OCI-LY7 (cell line): Measurements from ENCODE around the gene SGMS1. TPM values are rescaled to one million over a fixed set of nuclear protein-coding genes. Genes with fewer than 3 reads are reported as not detected.

Experiments
- BruUV-seq: library from RNA; stranded (reverse); fragments of 400-500 nt; replicated peaks from 2 replicates; lab custom pipeline; 2021; lab: Mats Ljungman, UMichigan
- CTCF ChIA-PET: fragments of 300-600 bp; sonication (Branson Sonifier 250); formaldehyde crosslinking; loops from one replicate; lab custom pipeline; 2022; ENCODE audit warnings: antibody characterized with exemption; ENCODE audit not compliant: unreplicated experiment; lab: Charles Lee
- POLR2A ChIA-PET: fragments of 300-600 bp; sonication (Branson Sonifier 250); formaldehyde crosslinking; loops from one replicate; lab custom pipeline; 2022; ENCODE audit warnings: antibody characterized with exemption; lab: Charles Lee
- DNase-seq: peaks from one replicate; pipeline ENCODE4 v3.0.0-alpha.2; 2015; ENCODE audit warnings: low spot score
- H2AFZ ChIP-seq: fragments of 200-600 bp; sonication (generic), shearing (Covaris generic); 2 replicates; pipeline ENCODE4 v1.6.1; 2014; ENCODE audit warnings: mild to moderate bottlenecking, antibody characterized with exemption, low read length, moderate library complexity
- H3K27ac ChIP-seq: fragments of 200-600 bp; sonication (generic); 2 replicates; pipeline ENCODE4 v1.5.1; 2014; ENCODE audit warnings: mixed run types, low read depth, mild to moderate bottlenecking, moderate library complexity, low read length, inconsistent platforms; ENCODE audit not compliant: poor library complexity, severe bottlenecking
- H3K36me3 ChIP-seq: fragments of 200-600 bp; sonication (generic); 2 replicates; pipeline ENCODE4 v1.6.1; 2014; ENCODE audit warnings: mild to moderate bottlenecking, antibody characterized with exemption, low read length, moderate library complexity, mixed read lengths; ENCODE audit not compliant: insufficient read depth
- H3K4me1 ChIP-seq: fragments of 200-600 bp; sonication (generic); 2 replicates; pipeline ENCODE4 v1.5.1; 2014; ENCODE audit warnings: mild to moderate bottlenecking, low read length; ENCODE audit not compliant: insufficient read depth, poor library complexity, severe bottlenecking
- H3K4me2 ChIP-seq: fragments of 200-600 bp; sonication (generic); 2 replicates; pipeline ENCODE4 v1.6.1; 2014; ENCODE audit warnings: mild to moderate bottlenecking, low read length
- H3K4me3 ChIP-seq: fragments of 200-600 bp; sonication (generic); 2 replicates; pipeline ENCODE4 v1.5.1; 2014; ENCODE audit warnings: mild to moderate bottlenecking, low read depth, low read length; ENCODE audit not compliant: poor library complexity, severe bottlenecking
- H3K79me2 ChIP-seq: fragments of 200-600 bp; sonication (generic); 2 replicates; pipeline ENCODE4 v1.6.1; 2016; ENCODE audit warnings: low read depth, mild to moderate bottlenecking, low read length, moderate library complexity, mixed read lengths; ENCODE audit not compliant: insufficient read depth
- H3K9me2 ChIP-seq: fragments of 200-600 bp; sonication (generic); 2 replicates; pipeline ENCODE4 v1.6.1; 2016; ENCODE audit warnings: mild to moderate bottlenecking, low read length, mixed read lengths; ENCODE audit not compliant: insufficient read depth
- H3K9me3 ChIP-seq: fragments of 200-600 bp; sonication (generic); 2 replicates; pipeline ENCODE4 v1.6.1; 2014; ENCODE audit warnings: mild to moderate bottlenecking, mixed run types, low read length, mixed read lengths
- H4K20me1 ChIP-seq: fragments of 200-600 bp; sonication (generic); 2 replicates; pipeline ENCODE4 v1.6.1; 2014; ENCODE audit warnings: mild to moderate bottlenecking, antibody characterized with exemption, low read length, moderate library complexity, mixed read lengths; ENCODE audit not compliant: insufficient read depth
- EZH2phosphoT487 ChIP-seq: fragments of 200-600 bp; sonication (generic); IDR thresholded peaks from 2 replicates; pipeline ENCODE4 v1.6.1; 2018; ENCODE audit warnings: low read depth, borderline replicate concordance, mild to moderate bottlenecking, mixed run types, antibody characterized with exemption, low read length, moderate library complexity, mixed read lengths
- intact Hi-C: fragments of 100-400 bp; cut with micrococcal nuclease; formaldehyde crosslinking; loops from one replicate; pipeline ENCODE4 v1.10.0; 2022; ENCODE audit not compliant: unreplicated experiment
- total RNA-seq, 2 experiments: library from RNA; depleted of rRNA in 1 of 2; stranded (reverse); fragments of >200 nt in 1 of 2; shearing (Covaris generic) in 1 of 2; gene quantifications; 2 replicates each; pipeline ENCODE4 v1.2.3, GENCODE V29; 2014 to 2022
- TF ChIP-seq, protein P1 (sequence below): fragments of 200-600 bp; sonication (generic); conservative IDR thresholded peaks from 2 replicates; pipeline ENCODE4 v1.5.1; 2014; ENCODE audit warnings: mild to moderate bottlenecking, antibody characterized with exemption, low read length, moderate library complexity, mixed read lengths

SGMS1 gene
- total RNA-seq, 2 experiments from 2014 or later, result 45.4 to 57.5 TPM

DNA sequence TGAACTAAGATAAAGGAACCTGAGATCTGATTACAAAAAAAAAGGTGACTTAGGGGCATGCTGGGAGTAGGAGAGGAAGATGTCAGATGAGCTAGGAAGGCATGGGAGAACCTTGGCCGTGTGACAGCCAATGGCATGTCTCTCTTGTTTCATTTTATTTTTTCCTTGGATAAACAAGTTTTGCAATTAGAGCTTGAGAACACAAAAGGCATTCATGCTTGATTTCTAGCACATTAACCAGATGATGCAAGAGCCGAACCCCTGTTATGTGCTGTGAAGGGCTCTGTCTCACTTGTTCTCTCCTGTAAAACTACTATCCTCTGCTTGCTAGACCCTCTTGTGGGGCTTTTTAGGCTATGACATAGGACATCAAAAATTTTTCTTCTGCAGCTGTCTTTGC, 238.1 kb downstream of the SGMS1 start:
- intact Hi-C loops, result no loop called here

DNA sequence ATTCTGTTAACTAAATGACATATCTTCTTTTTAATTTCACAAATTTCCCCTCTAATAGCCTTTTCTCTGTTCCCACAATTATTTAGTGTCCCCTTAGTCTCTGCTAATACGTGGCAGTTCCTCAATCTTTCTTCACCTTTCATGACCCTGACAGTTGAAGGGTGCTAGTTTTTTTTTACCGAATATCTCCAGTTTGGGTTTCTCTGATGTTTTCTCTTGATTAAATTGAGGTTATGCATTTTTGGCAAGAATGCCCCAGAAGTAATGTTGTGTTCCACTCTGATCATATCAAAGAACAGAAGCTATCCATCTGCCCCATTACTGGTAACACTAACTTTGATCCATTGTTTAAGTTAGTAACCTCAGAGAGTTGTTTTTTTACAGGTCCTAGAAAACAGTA, 238.9 kb downstream of the SGMS1 start:
- Histone ChIP-seq H3K4me3 (no peak overlapping the region), H3K4me2 (no peak overlapping the region), H3K9me3 (no peaks in the 10 kb centered on the region), H3K4me1 (peaks cover 20% of the 10 kb centered on the region), H3K9me2 (no peaks in the 10 kb centered on the region), H3K36me3 (no peaks in the 10 kb centered on the region), H3K79me2 (0 out of 2 replicates have a peak, but pooled peaks cover 9% of the 10 kb centered on the region), H3K27ac (no peak overlapping the region), H2AFZ (no peak overlapping the region), H4K20me1 (no peaks in the 10 kb centered on the region)
- POLR2A ChIA-PET, result interaction anchor here (1.1 to 3.5 kb wide), 3 partner anchors 27 to 235 kb away, joined by 4 to 13 read pairs (median 4); no protein-coding TSS in a partner anchor
- CTCF ChIA-PET, result no interaction called here
- intact Hi-C loops, result no loop called here
- TF ChIP-seq, protein P1, sequence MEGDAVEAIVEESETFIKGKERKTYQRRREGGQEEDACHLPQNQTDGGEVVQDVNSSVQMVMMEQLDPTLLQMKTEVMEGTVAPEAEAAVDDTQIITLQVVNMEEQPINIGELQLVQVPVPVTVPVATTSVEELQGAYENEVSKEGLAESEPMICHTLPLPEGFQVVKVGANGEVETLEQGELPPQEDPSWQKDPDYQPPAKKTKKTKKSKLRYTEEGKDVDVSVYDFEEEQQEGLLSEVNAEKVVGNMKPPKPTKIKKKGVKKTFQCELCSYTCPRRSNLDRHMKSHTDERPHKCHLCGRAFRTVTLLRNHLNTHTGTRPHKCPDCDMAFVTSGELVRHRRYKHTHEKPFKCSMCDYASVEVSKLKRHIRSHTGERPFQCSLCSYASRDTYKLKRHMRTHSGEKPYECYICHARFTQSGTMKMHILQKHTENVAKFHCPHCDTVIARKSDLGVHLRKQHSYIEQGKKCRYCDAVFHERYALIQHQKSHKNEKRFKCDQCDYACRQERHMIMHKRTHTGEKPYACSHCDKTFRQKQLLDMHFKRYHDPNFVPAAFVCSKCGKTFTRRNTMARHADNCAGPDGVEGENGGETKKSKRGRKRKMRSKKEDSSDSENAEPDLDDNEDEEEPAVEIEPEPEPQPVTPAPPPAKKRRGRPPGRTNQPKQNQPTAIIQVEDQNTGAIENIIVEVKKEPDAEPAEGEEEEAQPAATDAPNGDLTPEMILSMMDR, result no peak
- no peak for TF ChIP-seq EZH2phosphoT487
- BruUV-seq, result no TSS peak
- no peak for DNase-seq

More for the DNA sequence above, 238.1 kb downstream of the SGMS1 start:
- Histone ChIP-seq H3K36me3 (no peaks in the 10 kb centered on the region), H3K9me3 (no peaks in the 10 kb centered on the region), H3K9me2 (no peaks in the 10 kb centered on the region), H3K4me1 (peaks cover 20% of the 10 kb centered on the region), H3K4me2 (no peak overlapping the region), H3K27ac (no peak overlapping the region), H2AFZ (no peak overlapping the region), H4K20me1 (no peaks in the 10 kb centered on the region), H3K79me2 (0 out of 2 replicates have a peak, but pooled peaks cover 9% of the 10 kb centered on the region), H3K4me3 (no peak overlapping the region)
- BruUV-seq, result no TSS peak
- CTCF ChIA-PET, result no interaction called here
- TF ChIP-seq, protein P1, result no peak
- no peak for TF ChIP-seq EZH2phosphoT487
- POLR2A ChIA-PET, result interaction anchor here (0.8 to 3.5 kb wide), 7 partner anchors 9 to 234 kb away, joined by 3 to 13 read pairs (median 4); no protein-coding TSS in a partner anchor
- no peak for DNase-seq

DNA sequence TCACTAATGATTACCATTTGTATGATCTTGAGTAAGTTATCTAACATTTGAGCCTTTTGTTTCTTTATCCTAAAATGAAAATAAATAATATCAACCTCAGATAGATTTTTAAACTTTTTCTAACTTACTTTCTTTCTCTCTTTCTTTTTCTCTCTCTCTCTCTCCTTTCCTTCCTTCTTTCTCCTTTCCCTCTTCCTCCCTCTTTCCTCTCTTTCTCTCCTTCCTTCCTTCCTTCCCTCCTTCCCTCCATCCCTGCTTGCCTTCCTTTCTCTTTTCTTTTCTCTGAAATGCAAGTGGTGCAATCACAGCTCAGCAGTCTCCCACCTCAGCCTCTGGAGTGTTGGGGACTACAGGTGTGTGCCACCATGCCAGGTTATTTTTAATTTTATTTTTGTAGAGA, 239.5 kb downstream of the SGMS1 start:
- 0 out of 2 replicates have a peak, but pooled peaks cover 9% of the 10 kb centered on the region for H3K79me2 ChIP-seq
- ChIA-PET POLR2A (interaction anchor here (1.0 kb wide), 1 partner anchor 14 kb away, joined by 3 read pairs; no protein-coding TSS in a partner anchor), CTCF (no interaction called here)
- H2AFZ ChIP-seq, result no peak overlapping the region
- H3K27ac ChIP-seq, result no peak overlapping the region
- H3K4me3 ChIP-seq, result no peak overlapping the region
- H3K9me3 ChIP-seq, result no peaks in the 10 kb centered on the region
- no peaks in the 10 kb centered on the region for H3K9me2 ChIP-seq
- H3K4me1 ChIP-seq, result peaks cover 20% of the 10 kb centered on the region
- BruUV-seq, result no TSS peak
- intact Hi-C loops, result no loop called here
- TF ChIP-seq, protein P1, result no peak
- TF ChIP-seq EZH2phosphoT487, result no peak
- DNase-seq, result no peak
- H3K36me3 ChIP-seq, result no peaks in the 10 kb centered on the region
- no peak overlapping the region for H3K4me2 ChIP-seq
- H4K20me1 ChIP-seq, result no peaks in the 10 kb centered on the region
